Measurements from ENCODE around the gene MMAB.

GRCh38 chr12:109558374-109559199, 14.7 kb downstream of the MMAB start:
- no peak for TF ChIP-seq CTCF (IDR thresholded peaks at IDR 0.05)
- no peak for TF ChIP-seq POLR2AphosphoS5 (IDR thresholded peaks at IDR 0.05)
- TF ChIP-seq POLR2A (IDR thresholded peaks at IDR 0.05), result no peak
- no peak for TF ChIP-seq EP300 (IDR thresholded peaks at IDR 0.05; ENCODE audit: low read depth)

All from transverse colon (tissue), 4 donors.